Stomach (tissue), 4 donors: ENCODE results near the gene SENP7.

ENCODE experiments used
- EP300 ChIP-seq: sonication (generic); formaldehyde crosslinking; IDR thresholded peaks from one replicate; pipeline ENCODE4 v1.6.1; 2017; ENCODE audit warnings: antibody characterized with exemption
- POLR2A ChIP-seq, 4 donors: fragments of 450-650 bp; IDR thresholded peaks; one replicate each; pipeline ENCODE4 v1.6.1; 2016; ENCODE audit warnings: antibody characterized with exemption in 4 of 4, control low read depth in 2 of 4, mild to moderate bottlenecking in 1 of 4, moderate library complexity in 1 of 4
- POLR2AphosphoS5 ChIP-seq, 3 donors: sonication (generic); formaldehyde crosslinking; IDR thresholded peaks; one replicate each; pipeline ENCODE4 v1.6.1; 2016; ENCODE audit warnings: antibody characterized with exemption in 3 of 3
- TF ChIP-seq, protein P1 (sequence below), 7 experiments: fragments of 450-650 bp in 4 of 7; fragments of 200-600 bp in 3 of 7; sonication (generic) in 3 of 7; IDR thresholded peaks; one replicate each; pipeline ENCODE4 v1.5.1; 2016 to 2019; ENCODE audit warnings: antibody characterized with exemption in 7 of 7, control low read depth in 2 of 7, mild to moderate bottlenecking in 1 of 7

DNA sequence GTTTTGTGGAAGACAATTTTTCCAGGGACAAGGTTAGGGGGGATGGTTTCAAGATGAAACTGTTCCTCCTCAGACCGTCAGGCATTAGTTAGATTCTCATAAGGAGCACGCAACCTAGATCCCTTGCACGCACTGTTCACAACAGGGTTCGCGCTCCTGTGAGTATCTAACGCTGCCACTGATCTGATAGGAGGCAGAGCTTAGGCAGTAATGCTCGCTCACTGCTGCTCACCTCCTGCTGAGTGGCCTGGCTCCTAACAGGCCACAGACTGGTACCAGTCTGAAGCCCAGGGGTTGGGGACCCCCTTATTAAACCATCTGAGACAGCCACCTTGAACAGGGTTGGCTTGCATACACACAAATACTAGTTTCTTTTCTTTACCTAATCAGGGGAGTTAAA is 179.1 kb downstream of the SENP7 start:
- TF ChIP-seq, protein P1, sequence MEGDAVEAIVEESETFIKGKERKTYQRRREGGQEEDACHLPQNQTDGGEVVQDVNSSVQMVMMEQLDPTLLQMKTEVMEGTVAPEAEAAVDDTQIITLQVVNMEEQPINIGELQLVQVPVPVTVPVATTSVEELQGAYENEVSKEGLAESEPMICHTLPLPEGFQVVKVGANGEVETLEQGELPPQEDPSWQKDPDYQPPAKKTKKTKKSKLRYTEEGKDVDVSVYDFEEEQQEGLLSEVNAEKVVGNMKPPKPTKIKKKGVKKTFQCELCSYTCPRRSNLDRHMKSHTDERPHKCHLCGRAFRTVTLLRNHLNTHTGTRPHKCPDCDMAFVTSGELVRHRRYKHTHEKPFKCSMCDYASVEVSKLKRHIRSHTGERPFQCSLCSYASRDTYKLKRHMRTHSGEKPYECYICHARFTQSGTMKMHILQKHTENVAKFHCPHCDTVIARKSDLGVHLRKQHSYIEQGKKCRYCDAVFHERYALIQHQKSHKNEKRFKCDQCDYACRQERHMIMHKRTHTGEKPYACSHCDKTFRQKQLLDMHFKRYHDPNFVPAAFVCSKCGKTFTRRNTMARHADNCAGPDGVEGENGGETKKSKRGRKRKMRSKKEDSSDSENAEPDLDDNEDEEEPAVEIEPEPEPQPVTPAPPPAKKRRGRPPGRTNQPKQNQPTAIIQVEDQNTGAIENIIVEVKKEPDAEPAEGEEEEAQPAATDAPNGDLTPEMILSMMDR (IDR thresholded peaks at IDR 0.05) = no peak
- TF ChIP-seq EP300 (no peak), POLR2A (IDR thresholded peaks at IDR 0.05) (no peak), POLR2AphosphoS5 (IDR thresholded peaks at IDR 0.05) (no peak)
